ENCODE measurements around the gene CUL1. TPM values are rescaled to one million over a fixed set of nuclear protein-coding genes. Genes with fewer than 3 reads are reported as not detected.
A peak's percentile ranks its signal among the peaks of the same experiment; 100 is the strongest.
"Not testable (repeated sequence)": the region's sequence is repeated elsewhere in the genome, so short reads cannot be mapped to it uniquely, and the experiment has no call there.

The CUL1 gene
- total RNA-seq, 4 donors from 2014 or later = 38.9 to 61.2 (median 49.4) TPM

- H3K4me3 ChIP-seq = peak overlapping the region; percentile 67 to 84
- peak in 1 of 2 donors; percentile 15 for DNase-seq
- TF ChIP-seq POLR2A (IDR thresholded peaks at IDR 0.05) (no peak), CTCF (IDR thresholded peaks at IDR 0.05) (peak in 1 of 4 experiments; percentile 1)
- H3K36me3 ChIP-seq = no peaks in the 10 kb centered on the region
- H3K4me1 ChIP-seq = peaks cover 0 to 4% of the 10 kb centered on the region in 2 donors
- intact Hi-C loops (cut with DNase I; ENCODE audit: low total_unique reads) = no loop called here
- H3K9me3 ChIP-seq = no peaks in the 10 kb centered on the region
- no peaks in the 10 kb centered on the region for H3K27me3 ChIP-seq
- peak overlapping the region; percentile 92 to 98 for H3K27ac ChIP-seq
Measured at GRCh38 chr7:148699782-148700629, 1.3 kb downstream of the CUL1 start.

- H3K36me3 ChIP-seq = no peaks in the 10 kb centered on the region
- H3K27ac ChIP-seq = peak overlapping the region; percentile 92 to 98
- TF ChIP-seq POLR2A (IDR thresholded peaks at IDR 0.05) = no peak
- TF ChIP-seq CTCF (IDR thresholded peaks at IDR 0.05) = no peak
- peak overlapping the region; percentile 67 to 84 for H3K4me3 ChIP-seq
- intact Hi-C loops (cut with DNase I; ENCODE audit: low total_unique reads) = no loop called here
- no peak for DNase-seq
- peaks cover 4% of the 10 kb centered on the region in 2 donors for H3K4me1 ChIP-seq
- no peaks in the 10 kb centered on the region for H3K9me3 ChIP-seq
- no peaks in the 10 kb centered on the region for H3K27me3 ChIP-seq
Measured at GRCh38 chr7:148700661-148701064, 2.0 kb downstream of the CUL1 start.

DNA sequence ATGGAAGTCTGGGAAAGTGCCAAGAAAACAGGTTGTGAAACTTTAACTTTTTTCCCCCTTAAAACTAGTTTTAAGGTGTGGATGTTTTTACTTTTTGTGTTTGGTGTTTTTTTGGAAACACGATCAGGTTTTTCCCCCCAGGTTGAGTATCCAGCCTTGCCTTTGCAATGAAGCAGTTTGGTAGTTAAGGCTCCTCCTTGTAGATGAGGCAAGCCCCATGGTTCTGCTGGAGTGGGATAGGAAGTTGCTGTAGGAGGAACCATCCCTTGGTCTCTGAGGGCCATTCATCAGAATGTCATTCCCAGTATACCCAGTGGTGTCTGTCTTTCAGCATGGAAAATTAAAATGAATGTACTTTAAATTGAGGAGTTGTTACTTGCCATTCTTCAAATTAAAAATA lies 2.7 kb downstream of the CUL1 start:
- DNase-seq = no peak
- Histone ChIP-seq H3K27ac (peak overlapping the region; percentile 92 to 98), H3K36me3 (no peaks in the 10 kb centered on the region), H3K9me3 (no peaks in the 10 kb centered on the region), H3K4me1 (peaks cover 4% of the 10 kb centered on the region in 2 donors), H3K27me3 (no peaks in the 10 kb centered on the region), H3K4me3 (no peak overlapping the region)
- TF ChIP-seq POLR2A (IDR thresholded peaks at IDR 0.05) = no peak
- TF ChIP-seq CTCF (IDR thresholded peaks at IDR 0.05) = no peak
- intact Hi-C loops (cut with DNase I; ENCODE audit: low total_unique reads) = no loop called here

DNA sequence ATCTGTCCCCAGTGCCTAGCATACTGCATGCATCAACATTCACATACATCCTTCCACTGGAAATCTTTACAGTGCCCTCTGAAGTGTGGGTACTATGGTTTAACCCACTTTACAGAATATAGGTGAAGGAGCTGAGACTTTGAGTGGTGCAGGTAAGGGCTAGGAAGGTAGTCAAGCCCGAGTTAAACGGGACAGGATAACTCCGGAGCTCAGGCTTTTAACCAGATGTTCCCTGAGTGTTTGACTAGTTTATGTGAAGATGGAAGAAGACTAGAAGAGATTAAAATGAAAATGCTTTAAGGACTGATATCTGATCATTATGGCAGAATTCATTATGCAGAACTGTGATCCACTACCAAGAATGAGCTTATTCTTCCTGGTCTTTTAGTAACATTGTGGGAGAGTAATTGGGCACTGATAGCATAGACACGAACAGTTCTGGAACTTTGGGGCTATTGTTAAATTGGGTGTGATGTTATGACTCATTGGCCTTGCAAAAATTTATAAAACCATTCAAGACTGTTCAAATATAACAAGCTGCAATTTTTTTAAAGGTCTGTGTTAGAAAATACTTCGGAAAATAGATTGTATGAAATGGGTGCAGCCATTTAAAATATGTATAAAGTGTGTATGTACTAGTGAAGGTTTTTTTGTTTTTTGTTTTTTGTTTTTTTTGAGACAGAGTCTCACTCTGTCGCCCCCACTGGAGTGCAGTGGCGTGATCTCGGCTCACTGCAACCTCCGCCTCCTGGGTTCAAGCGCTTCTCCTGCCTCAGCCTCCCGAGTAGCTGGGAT lies 4.4 kb downstream of the CUL1 start:
- Histone ChIP-seq H3K27ac (no peak overlapping the region), H3K4me1 (peaks cover 4 to 5% of the 10 kb centered on the region in 2 donors)
- intact Hi-C loops (cut with DNase I; ENCODE audit: low total_unique reads) = no loop called here

DNA sequence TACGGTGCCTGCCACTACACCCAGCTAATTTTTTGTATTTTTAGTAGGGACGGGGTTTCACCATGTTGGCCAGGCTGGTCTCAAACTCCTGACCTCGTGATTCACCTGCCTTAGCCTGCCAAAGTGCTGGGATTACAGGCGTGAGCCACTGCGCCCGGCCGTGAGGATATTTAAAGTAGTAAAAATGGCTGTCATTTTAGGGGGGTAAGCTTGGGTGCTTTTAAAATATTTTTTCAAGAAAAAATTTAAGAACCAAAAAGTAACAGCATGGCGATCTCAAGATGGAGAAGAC lies 4.9 kb downstream of the CUL1 start:
- H3K4me3 ChIP-seq; H3K9me3 ChIP-seq; H3K27me3 ChIP-seq; DNase-seq; H3K36me3 ChIP-seq; intact Hi-C loops (cut with DNase I; ENCODE audit: low total_unique reads); H3K27ac ChIP-seq: not testable (repeated sequence)
- peaks cover 4 to 10% of the 10 kb centered on the region in 2 donors for H3K4me1 ChIP-seq

More for the DNA sequence above, 4.4 kb downstream of the CUL1 start:
- no peaks in the 10 kb centered on the region for H3K9me3 ChIP-seq
- TF ChIP-seq POLR2A (IDR thresholded peaks at IDR 0.05) (no peak), CTCF (IDR thresholded peaks at IDR 0.05) (no peak)
- H3K27me3 ChIP-seq = no peaks in the 10 kb centered on the region
- no peaks in the 10 kb centered on the region for H3K36me3 ChIP-seq
- DNase-seq = no peak
- H3K4me3 ChIP-seq = no peak overlapping the region

All from uterus (tissue), 4 donors.